NCI-H69 (cell line): ENCODE measurements around the gene LOC128125822.
"Not testable (repeated sequence)": the region's sequence is repeated elsewhere in the genome, so short reads cannot be mapped to it uniquely, and the experiment has no call there.

Experiments used
- DNase-seq: peaks from one replicate; lab custom pipeline; 2025; lab: John Stamatoyannopoulos, UW

LOC128125822 gene

DNA sequence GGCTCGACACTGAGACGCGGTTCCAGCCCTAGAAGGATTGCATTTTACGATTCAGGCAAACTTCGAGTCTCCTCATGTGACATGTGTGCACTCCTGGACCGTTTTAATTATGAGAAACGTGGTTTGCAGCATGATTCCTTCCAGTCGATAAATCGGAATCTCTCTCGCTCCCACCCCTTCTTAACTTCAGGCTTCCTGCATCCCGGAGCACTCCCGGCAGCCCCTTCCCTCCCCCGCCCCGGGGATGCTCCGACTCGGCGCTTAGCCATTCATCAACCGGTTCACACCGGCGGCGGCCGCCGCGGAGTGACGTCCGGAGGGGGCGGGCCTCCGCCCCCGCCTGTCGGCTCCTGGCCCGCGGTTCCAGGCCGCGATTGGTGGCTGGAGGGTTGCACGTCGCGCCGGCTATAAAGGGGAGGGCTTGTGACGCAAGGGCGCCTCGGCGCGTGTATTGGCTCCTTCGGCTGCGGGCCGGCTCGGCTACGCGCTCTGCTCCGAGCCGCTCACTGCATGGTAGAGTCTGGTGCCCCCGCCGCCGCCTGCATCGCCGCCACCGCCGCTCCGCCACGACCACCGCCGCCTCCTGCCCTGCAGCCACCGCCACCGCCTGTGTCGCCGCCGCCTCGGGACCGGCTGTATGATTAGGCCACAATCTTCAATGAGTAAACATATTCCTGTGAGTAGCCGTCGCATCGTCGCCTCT is at the start of gene LOC128125822, which contains the start of gene PTP4A1:
Gene LOC128125822, plus strand, starts transcription at position 437 of the 703 bp plus-strand sequence.
Gene PTP4A1, plus strand, starts transcription at position 437 of the 703 bp plus-strand sequence. CDS start 4,401 bp downstream, outside the sequence.
- DNase-seq: peak; percentile 99

DNA sequence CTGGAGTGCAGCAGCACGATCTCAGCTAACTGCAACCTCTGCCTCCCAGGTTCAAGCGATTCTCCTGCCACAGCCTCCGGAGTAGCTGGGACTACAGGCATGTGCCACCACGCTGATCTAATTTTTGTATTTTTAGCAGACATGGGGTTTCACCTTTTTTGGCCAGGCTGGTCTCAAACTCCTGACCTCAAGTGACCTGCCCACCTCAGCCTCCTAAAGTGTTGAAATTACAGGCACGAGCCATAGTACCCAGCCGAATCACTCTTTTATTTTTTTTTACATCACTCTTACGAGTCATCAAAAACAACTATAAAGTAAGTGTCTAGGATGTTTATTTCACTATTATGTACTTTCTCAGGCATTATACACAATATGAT is 49.4 kb upstream of the LOC128125822 start:
- DNase-seq: not testable (repeated sequence)

DNA sequence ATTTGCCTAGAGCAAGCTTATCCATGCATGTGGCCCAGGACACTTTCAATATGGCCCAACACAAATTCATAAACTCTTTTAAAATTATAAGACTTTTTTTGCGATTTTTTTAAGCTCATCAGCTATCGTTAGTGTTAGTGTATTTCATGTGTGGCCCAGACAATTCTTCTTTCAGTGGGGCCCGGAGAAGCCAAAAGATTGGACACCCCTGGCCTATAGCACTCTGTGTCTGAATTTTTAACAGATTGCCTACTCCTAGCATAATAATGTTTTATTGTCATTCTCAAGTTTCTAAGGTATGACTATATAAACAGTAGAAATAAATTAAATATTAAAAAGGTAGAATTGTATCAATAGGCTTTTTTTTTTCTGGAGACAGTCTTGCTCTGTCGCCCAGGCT is 48.6 kb upstream of the LOC128125822 start:
- no peak for DNase-seq

DNA sequence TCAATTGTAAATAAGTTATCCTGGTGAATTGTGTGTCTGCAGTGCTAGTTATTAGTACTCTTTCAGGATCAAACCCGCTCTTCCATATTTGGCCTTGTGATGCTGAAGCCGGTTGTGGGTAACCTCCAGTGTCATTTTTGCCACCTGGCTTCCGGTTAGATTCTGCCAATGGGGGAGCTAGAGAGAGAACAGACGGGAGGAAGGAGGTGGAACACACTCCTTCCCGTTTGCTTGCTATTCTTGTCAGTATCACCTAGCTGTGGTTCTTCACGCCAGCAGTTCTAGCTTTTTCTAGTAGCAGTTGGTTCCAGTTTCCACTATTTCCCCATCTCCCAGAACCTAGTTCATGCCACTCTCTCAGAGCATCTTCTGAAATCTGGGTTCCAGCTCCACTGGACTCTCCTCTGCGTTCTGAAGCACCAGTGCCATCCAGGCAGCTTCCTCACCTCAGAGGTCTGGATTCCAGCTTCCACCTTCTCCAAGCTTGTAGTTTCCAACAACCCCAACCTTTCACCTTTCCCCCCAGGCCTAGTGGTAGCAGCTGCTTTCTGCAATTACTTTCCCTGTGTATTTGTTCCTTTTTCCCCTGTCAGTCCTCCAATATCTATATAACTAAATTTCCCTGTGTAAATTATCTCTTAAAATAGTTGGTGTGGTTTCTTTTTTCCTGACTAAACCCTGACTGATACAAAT is 46.9 kb upstream of the LOC128125822 start:
- DNase-seq: peak; percentile 17

DNA sequence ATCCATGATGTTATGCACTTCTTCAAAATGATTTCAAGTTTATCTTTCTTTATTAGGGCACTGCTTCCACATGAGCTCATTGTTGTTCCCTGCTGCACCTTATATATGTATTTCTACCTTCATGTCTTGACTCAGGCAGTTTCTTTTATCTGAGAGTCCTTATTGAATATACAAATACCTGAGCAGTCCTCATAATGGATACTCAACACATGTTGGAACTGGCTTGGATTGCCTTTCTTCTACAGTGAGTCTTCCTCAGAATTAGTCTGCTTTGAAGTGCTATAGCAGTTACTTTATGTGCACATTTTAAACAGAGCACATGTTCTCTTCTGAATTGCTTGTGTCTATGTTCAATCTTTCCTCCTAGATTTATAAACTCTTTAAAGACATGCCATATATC is 45.3 kb upstream of the LOC128125822 start:
- DNase-seq: no peak

DNA sequence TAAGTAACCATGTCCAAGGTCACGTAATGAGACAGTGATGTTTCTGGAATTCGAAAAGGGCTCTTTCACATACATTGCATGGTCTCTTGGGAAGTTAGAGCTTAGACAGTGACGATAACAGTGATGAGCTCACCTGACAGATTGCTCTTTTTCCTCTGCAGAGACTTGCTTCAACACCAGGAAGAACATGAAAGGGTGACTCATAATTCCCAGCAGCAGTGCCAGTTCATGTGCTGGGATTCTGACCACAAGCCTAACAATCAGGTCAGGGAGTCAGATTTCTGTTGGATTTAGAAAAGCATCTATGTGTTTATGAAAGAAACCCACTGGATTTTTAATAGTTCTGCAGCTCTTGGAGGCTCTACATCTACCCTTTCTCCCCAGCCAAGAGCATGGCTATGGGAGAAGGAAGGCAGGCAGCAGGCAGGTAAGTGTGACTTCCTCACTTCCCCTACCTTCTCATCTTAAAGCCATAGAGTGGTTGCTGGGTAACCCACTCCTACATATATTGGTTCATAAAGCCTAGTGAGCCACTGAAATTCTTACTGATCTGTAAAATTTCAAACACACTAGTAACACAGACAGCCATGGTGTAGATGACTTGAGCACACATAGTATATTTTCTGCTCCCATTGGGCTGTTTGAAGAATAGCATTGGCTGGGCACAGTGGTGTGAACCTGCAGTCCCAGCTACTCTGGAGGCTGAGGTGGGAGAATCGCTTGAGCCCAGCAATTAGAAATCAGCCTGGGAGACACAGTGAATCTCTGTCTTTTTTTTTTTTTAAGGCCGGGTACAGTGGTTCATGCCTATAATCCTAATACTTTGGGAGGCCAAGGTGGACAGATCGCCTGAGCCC is 44.4 kb upstream of the LOC128125822 start:
- DNase-seq: peak; percentile 42

DNA sequence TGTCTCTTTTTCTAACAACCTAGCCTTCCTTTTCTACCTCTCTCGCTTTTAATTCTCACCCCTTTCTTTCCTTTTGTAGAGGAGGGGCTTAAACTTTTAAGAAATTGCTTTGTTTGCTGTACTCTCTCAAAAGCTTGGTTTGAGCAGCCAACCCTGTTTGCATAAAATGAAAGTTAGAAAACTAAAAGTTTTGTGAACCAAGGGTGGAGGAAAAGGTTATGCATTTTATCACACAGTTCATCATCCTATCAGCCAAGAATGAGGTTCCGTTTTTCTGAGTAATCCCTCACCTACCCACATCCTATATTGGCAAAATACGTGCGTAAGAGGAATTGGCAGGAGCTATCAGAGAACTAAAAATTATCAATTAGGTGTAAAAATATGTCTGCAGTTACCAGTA is 42.8 kb upstream of the LOC128125822 start:
- no peak for DNase-seq

DNA sequence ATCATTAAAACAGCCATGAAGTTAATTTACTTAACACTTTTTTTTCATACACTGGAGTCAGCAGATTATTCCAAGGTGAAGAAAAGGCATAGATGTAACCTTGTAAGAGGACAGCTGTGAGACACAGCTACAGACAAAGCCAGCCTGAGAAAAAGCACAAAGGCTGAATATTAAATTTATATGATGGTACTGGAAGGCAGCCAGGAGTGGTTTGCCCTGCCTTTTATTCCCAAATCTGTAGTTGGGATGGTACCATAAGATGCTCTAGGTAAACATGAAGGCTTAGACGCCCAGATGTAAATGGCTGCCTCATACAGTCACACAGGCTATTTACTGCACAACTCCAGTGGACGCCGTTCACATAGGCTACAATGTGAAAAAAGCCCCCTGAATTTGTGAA is 42.1 kb upstream of the LOC128125822 start:
- DNase-seq: peak; percentile 65

DNA sequence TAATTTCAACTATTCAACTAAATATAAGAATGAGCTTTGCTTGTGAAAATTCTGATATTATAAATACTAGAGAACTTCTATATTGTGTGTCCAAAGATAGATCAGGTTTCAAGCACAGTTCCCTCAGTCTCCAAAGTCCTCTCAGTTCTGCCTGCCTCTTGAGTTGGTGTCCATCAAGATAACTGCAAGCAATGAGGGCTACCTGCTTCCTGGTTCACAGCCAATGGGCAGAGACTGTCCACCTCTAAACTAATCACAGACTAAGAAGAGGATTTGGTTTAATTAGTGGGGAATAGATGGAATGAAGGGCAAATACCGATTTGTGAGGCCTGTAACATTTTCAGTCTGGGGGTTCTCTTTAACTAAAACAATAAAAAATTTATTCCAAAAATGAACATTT is 41.3 kb upstream of the LOC128125822 start:
- DNase-seq: no peak

DNA sequence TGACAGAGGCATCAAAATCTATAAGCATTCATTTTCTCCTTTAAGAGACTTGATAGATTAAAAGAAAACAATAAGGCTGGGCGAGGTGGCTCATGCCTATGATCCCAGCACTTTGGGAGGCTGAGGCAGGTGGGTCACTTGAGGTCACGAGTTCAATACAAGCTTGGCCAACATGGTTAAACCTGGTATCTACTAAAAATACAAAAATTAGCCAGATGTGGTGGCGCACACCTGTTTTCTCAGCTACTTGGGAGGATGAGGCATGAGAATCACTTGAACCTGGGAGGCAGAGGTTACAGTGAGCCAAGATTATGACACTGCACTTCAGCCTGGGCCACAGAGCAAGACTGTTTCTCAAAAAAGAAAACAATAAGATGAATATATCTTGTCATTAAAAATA is 39.3 kb upstream of the LOC128125822 start:
- no peak for DNase-seq

DNA sequence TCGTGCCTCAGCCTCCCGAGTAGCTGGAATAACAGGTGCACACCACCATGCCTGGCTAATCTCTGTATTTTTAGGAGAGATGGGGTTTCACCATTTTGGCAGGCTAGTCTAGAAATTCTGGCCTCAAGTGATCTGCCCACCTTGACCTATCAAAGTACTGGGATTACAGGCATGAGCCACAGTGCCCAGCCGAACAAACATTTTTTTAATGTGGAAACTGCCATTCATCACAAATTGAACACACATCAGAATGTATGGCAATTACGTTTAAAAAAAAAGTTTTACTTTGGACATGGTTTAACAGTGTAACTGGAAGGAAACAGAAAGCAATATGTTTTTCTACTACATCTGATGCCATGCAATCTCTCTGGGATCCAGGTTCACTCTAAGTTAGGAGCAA is 38.3 kb upstream of the LOC128125822 start:
- DNase-seq: no peak

DNA sequence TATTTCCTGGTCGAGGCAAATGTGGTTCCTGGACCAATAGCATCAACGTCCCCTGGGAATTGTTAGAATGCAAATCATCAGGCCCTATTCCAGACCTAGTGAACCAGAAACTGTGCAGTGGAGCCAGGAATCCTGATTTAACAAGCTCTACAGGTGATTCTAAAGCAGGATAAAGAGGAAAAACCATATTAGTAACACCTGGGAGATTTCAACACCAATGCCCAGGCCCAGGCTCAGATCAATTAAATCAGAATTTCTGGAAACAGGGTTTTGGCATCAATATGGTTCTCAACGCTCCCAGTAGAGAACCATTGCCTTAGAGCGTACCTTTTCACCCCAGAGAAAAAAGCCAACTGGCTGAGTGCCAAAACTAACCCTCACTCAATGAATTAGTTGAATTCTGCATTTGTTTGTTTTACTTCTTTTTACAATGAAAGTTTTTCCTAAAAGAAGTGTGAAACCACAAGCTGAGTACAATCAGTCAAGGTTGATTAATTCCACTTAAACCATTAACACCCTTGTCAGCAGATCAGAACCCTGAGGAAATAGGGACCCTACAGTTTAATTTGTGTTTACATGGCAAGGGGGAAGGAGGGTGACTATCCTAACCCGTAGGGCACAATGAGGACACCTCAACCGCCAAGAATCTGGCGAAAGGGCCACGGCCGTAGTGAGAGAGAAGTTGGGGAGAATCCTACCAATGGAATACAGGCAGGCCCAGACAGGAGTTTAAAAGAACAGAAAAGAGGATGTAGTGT is 34.9 kb upstream of the LOC128125822 start:
- peak; percentile 66 for DNase-seq

DNA sequence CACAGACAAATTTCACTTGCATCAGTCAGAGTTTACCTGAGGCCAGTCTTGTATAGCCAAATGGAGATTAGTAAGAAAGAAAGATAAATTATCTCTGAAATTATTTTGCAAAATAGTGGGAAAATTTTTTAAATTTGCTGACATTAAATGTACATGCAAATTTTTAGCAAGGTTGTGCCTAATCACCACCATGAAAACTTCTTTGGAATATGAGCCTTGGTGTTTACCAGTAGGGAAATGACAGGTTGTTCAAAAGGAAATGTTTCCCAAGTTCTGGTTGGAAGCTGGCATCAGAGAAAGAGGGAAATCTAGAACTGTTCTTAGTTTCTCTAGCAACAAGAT is 34.4 kb upstream of the LOC128125822 start:
- no peak for DNase-seq

DNA sequence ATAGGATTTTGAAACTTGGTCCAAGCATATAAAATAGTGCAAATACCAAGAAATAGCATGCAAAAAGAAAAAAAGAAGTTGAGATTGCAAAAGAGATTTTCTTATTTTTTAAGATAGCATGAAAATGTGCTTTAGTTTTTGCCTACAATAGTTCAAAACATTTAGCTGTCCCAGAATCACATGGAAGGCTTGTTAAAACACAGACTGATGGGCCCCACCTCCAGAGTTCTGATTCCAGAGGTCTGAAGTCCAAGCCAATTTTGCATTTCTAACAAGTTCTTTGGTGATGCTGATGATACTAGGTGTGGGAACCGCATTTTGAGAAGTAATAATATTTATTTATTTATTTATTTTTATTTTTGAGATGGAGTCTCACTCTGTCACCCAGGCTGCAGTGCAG is 33.7 kb upstream of the LOC128125822 start:
- DNase-seq: no peak

DNA sequence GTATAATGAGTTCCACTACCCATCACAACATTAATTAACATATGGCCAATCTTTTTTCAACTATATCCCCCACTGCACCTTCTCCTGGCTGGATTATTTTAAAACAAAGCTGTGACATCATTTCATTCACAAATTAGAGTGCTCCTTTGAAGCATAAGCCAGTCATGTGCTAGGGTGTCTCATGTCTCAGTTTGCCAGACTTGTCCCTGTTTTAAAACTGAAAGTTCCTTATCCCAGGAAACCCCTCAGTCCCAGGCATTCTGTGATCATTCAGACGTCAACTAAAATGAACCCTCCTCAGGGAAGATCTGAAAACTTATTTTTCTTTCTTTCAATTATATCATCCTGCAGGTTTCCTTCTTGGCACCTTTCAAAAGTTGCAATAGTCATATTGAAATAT is 29.3 kb upstream of the LOC128125822 start:
- no peak for DNase-seq

DNA sequence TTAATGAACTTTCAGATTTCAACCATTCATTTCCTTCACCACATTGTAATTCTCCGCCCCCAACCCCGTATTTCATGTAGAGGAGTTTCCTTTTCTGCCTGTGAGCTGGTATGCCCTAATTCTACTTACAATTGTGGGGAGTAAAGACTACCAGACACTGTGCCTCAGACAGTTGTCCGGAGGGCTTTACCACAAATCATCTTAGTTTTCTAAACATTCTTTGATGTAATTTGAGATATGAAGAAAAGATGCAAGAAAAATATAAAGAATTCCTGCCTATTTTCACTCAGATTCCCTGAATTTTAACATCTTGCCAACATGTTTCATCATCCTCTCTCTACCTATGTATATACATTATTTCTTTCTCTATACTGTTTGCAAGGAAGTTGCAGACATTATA is 28.3 kb upstream of the LOC128125822 start:
- no peak for DNase-seq

DNA sequence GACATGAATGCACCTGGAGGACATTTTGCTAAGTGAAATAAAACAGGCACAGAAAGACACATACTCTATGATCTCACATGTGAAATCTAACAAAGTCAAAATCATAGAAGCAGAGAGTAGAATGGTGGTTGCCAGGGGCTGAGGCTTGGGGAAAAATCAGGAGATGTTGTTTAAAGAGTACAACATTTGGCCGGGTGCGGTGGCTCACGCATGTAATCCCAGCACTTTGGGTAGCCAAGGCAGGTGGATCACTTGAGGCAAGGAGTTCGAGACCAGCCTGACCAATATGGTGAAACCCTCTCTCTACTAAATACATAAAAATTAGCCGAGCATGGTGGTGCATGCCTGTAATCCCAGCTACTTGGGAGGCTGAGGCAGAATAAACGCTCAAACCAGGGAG is 26.0 kb upstream of the LOC128125822 start:
- DNase-seq: no peak

DNA sequence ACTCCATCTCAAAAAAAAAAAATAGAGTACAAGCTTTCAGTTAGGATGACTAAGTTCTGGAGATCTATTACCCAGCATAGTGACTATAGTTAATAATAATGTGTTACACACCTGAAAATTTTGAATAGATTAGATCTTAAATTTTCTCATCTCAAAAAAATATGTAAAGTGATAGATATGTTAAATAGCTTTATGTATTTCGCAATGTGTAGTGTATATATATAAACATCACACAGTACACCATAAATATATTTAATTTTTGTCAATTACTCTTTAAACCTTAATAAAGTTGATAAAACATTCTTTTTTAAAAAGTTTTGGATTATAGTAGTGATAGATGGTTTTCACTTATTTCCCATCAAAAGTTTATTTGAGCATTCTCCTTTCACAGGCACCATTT is 25.6 kb upstream of the LOC128125822 start:
- DNase-seq: no peak

DNA sequence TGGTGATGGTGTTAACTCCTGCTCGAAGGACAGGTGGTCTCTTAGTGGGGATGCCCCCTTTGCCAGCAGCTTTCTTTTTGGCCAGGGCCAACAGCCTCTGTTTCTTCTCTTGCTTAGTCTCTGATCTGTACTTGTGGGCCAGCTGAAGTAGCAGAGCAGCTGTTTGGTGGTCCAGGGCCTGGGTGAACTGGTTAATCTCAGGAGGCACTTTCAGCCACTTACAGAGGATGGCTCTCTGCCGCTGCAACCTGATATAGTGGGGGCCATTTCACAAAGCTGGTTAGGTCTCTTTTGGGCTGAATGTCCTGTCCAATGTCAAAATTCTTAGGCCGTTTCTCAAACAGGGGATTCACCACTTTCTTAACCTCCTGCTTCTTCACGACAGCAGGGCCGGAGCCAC is 23.2 kb upstream of the LOC128125822 start:
- DNase-seq: no peak

DNA sequence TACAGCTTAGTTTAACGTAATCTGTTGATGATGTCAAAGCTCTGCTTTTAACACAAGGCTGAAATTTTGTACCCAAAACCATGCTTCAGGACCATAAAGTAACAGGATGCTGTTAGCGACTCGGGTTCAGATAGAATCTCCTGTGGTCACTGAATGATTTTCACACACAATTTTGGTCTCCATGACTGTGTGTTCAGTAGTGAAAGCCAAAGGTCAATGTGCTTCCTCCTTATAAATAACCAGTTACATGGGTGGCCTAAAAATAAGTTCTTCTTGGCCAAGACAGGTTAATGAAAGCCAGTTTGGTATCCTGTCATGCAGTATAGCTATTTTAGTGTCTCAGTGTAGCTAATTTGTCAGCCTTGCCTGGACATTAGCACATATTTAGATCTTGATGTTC is 19.1 kb upstream of the LOC128125822 start:
- no peak for DNase-seq

DNA sequence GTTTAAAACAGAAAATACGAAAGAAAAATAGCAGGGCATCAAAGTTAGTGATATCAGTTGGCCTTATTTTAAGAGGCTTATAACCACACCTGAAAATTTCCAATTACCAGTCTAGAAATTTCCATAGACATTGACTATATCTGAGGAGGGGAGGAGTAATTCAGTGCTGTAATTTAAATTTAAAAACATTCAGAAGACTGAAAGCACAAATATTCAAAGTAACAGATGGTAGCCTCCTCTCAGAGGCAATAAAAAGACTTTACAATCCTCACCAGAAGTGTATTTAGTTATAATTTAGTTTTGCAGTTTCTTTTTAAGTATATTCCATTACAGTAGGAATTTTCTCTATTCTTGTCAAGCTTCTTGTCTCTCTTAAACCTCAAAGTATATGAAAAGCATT is 18.4 kb upstream of the LOC128125822 start:
- DNase-seq: no peak

DNA sequence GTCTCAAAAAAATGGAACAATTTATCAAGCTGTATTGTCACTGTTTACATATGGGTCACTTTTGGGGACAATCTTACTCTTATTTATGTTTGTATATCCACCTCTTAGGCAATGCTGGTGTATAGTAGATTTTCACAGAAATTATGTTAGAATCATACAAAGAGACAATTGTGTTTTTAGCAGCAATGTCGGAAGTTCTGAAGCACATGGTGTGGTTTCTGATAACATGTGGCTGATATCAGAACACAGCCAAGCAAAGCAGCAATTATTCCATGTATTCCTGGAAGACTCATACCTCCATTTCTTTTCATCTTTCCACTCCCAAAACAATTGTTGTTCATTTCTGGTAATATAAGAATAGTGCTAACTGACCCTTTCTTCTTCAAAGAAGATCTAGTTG is 17.5 kb upstream of the LOC128125822 start:
- DNase-seq: no peak
